NCI-H2227 (cell line): ENCODE results near the gene OXLD1.
"Not testable (repeated sequence)": the region's sequence is repeated elsewhere in the genome, so short reads cannot be mapped to it uniquely, and the experiment has no call there.

Source experiments
- DNase-seq: peaks from one replicate; lab custom pipeline; 2025; ENCODE audit not compliant: unreplicated experiment; lab: John Stamatoyannopoulos, UW

The OXLD1 gene

GRCh38 chr17:81621494-81622130 lies 44.8 kb downstream of the OXLD1 start:
- no peak for DNase-seq

GRCh38 chr17:81618307-81618706 lies 48.1 kb downstream of the OXLD1 start:
- not testable (repeated sequence) for DNase-seq

- DNase-seq: no peak
Measured at GRCh38 chr17:81616877-81617276, 49.5 kb downstream of the OXLD1 start.

GRCh38 chr17:81615401-81615930 lies 50.9 kb downstream of the OXLD1 start:
- DNase-seq: no peak
